ENCODE measurements around the gene VAMP5. TPM values are rescaled to one million over a fixed set of nuclear protein-coding genes. Genes with fewer than 3 reads are reported as not detected.

The VAMP5 gene
- total and polyA plus RNA-seq, 9 of the 15 experiments (the other 6 are each of a cell fraction or from before 2014, with no cell fraction given): 0.54 to 1.9 (median 1.5) TPM; not detected in 2

DNA sequence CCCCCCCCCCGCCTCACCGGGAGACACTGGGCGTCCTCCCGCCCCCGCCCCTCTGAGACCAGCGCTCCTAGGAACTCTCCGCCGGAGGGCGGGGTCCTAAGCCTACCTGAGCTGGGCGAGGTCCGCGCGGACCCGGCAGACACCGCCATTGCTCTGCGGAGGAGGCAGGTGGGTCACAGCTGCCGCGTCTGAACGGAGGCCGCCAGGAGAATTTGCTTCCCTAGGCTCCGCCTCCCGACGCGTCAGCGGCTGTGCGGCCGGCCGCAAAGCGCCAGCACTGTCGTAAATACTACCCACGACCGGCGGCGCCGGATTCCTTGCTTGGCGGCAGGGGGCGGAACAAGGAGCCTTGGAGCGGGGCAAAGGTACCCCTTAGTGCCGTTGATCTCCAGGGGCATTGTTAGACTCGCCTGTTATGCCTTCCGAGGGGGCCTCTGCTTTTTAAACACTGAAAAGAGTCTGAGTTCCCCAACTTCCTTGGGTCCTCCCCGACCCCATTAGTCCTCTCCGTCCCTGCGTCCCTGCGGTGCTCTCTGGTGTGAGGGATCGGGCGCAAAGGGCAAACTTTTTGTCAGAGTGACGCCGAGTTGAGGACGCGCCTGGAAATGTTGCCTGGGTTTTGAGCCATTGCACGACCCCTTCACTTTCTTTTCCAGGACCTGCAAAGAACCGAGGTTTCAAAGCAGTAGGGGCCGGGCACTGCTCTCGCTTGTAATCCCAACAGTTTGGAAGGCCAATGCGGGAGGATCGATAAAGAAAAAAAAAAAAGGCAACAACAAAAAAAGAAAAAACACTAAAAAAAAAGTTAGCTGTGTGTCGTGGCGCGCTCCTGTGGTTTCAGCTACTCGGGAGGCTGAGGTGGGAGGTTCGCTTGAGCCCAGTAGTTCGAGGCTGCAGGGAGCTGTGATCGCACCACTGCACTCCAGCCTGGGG is 22.7 kb upstream of the VAMP5 start, which contains the start of gene GGCX (continued):
- TF ChIP-seq SMARCE1 (IDR thresholded peaks at IDR 0.05) (peak; percentile 42; the same call in 1 of the 2 replicates), NRF1 (conservative IDR thresholded peaks at IDR 0.05 in 1 of 2, IDR thresholded peaks at IDR 0.05 in 1 of 2) (peak; percentile 70 to 76), SRF (CRISPR knock-in tag; IDR thresholded peaks at IDR 0.05) (no peak), ESRRA (IDR thresholded peaks at IDR 0.05; ENCODE audit: borderline replicate concordance, low read depth) (peak; percentile 66; the same call in 1 of the 2 replicates), PML (IDR thresholded peaks at IDR 0.05; ENCODE audit: low read length) (peak; percentile 82; the same call in 1 of the 2 replicates), MAFF (IDR thresholded peaks at IDR 0.05; ENCODE audit: low read length) (no peak), SMAD4 (CRISPR knock-in tag; conservative IDR thresholded peaks at IDR 0.05) (peak; percentile 35; the same call in 1 of the 2 replicates), SAP30 (IDR thresholded peaks at IDR 0.05; ENCODE audit: borderline replicate concordance, insufficient read depth, low read depth, low read length, poor library complexity, severe bottlenecking) (peak; percentile 27), KHSRP (IDR thresholded peaks at IDR 0.05) (no peak), KAT8 (IDR thresholded peaks at IDR 0.05; ENCODE audit: low read depth) (no peak), EZH2 (IDR thresholded peaks at IDR 0.05; ENCODE audit: borderline replicate concordance, low read depth, low read length) (no peak), MAZ (CRISPR knock-in tag; conservative IDR thresholded peaks at IDR 0.05 in 1 of 2, IDR thresholded peaks at IDR 0.05 in 1 of 2) (peak; percentile 51; a peak in 3 of 4 replicates), GTF2E2 (tag; IDR thresholded peaks at IDR 0.05) (peak; percentile 82; the same call in 1 of the 2 replicates), ZFX (CRISPR knock-in tag; IDR thresholded peaks at IDR 0.05) (peak; percentile 57), TRIM24 (IDR thresholded peaks at IDR 0.05) (no peak), EGR1 (conservative IDR thresholded peaks at IDR 0.05) (peak; percentile 72), ZBTB1 (CRISPR knock-in tag; IDR thresholded peaks at IDR 0.05; ENCODE audit: borderline replicate concordance, low read depth) (no peak), SP1 (CRISPR knock-in tag; IDR thresholded peaks at IDR 0.05) (peak; percentile 62), DPF2 (IDR thresholded peaks at IDR 0.05) (peak; percentile 28; the same call in 1 of the 2 replicates), ZNF263 (CRISPR knock-in tag; IDR thresholded peaks at IDR 0.05; ENCODE audit: borderline replicate concordance) (peak; percentile 97), MEIS2 (IDR thresholded peaks at IDR 0.05; ENCODE audit: partially characterized antibody) (peak; percentile 8), SIN3B (IDR thresholded peaks at IDR 0.05; ENCODE audit: low read depth) (peak; percentile 73)
- TF ChIP-seq, protein P1, sequence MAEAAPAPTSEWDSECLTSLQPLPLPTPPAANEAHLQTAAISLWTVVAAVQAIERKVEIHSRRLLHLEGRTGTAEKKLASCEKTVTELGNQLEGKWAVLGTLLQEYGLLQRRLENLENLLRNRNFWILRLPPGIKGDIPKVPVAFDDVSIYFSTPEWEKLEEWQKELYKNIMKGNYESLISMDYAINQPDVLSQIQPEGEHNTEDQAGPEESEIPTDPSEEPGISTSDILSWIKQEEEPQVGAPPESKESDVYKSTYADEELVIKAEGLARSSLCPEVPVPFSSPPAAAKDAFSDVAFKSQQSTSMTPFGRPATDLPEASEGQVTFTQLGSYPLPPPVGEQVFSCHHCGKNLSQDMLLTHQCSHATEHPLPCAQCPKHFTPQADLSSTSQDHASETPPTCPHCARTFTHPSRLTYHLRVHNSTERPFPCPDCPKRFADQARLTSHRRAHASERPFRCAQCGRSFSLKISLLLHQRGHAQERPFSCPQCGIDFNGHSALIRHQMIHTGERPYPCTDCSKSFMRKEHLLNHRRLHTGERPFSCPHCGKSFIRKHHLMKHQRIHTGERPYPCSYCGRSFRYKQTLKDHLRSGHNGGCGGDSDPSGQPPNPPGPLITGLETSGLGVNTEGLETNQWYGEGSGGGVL (CRISPR knock-in tag; IDR thresholded peaks at IDR 0.05): no peak
- TF ChIP-seq, protein P2, sequence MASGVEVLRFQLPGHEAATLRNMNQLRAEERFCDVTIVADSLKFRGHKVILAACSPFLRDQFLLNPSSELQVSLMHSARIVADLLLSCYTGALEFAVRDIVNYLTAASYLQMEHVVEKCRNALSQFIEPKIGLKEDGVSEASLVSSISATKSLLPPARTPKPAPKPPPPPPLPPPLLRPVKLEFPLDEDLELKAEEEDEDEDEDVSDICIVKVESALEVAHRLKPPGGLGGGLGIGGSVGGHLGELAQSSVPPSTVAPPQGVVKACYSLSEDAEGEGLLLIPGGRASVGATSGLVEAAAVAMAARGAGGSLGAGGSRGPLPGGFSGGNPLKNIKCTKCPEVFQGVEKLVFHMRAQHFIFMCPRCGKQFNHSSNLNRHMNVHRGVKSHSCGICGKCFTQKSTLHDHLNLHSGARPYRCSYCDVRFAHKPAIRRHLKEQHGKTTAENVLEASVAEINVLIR (CRISPR knock-in tag; IDR thresholded peaks at IDR 0.05): peak; percentile 82
- TF ChIP-seq, protein P3, sequence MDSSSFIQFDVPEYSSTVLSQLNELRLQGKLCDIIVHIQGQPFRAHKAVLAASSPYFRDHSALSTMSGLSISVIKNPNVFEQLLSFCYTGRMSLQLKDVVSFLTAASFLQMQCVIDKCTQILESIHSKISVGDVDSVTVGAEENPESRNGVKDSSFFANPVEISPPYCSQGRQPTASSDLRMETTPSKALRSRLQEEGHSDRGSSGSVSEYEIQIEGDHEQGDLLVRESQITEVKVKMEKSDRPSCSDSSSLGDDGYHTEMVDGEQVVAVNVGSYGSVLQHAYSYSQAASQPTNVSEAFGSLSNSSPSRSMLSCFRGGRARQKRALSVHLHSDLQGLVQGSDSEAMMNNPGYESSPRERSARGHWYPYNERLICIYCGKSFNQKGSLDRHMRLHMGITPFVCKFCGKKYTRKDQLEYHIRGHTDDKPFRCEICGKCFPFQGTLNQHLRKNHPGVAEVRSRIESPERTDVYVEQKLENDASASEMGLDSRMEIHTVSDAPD (CRISPR knock-in tag; IDR thresholded peaks at IDR 0.05): no peak

Data from K562 (cell line).